SK-N-SH (cell line): ENCODE data around the gene DOCK3. TPM values are rescaled to one million over a fixed set of nuclear protein-coding genes. Genes with fewer than 3 reads are reported as not detected.

Experiments used
- CTCF ChIA-PET: fragments of 300-600, 350-600 bp; formaldehyde crosslinking; extraction: SDS; loops from one replicate; lab custom pipeline; 2021; lab: Yijun Ruan, JAX
- POLR2A ChIA-PET: fragments of 350-600 bp; sonication (Branson Sonifier 250); formaldehyde crosslinking; extraction: SDS; loops from one replicate; lab custom pipeline; 2020; ENCODE audit warnings: antibody characterized with exemption, inconsistent platforms; lab: Yijun Ruan, JAX
- DNase-seq: peaks from one replicate; pipeline ENCODE4 v3.0.0; 2012
- H2AFZ ChIP-seq: fragments of 200-600 bp; sonication (generic); 2 replicates; pipeline ENCODE4 v1.8.1; 2016; ENCODE audit warnings: antibody characterized with exemption, mild to moderate bottlenecking, low read depth
- H3F3A ChIP-seq: fragments of 200-600 bp; sonication (generic); replicated peaks from 2 replicates; pipeline ENCODE3; 2016; ENCODE audit warnings: antibody characterized with exemption, mild to moderate bottlenecking; ENCODE audit not compliant: insufficient read depth
- H3K27ac ChIP-seq, 2 experiments: fragments of 200-500 bp in 1 of 2; fragments of 200-600 bp in 1 of 2; sonication (Bioruptor generic) in 1 of 2; sonication (generic), shearing (Covaris generic) in 1 of 2; 2 replicates each; pipeline versions ENCODE4 v1.5.1 to v1.6.1; 2014 to 2016; ENCODE audit warnings: low read depth in 2 of 2, inconsistent platforms in 1 of 2, low read length in 1 of 2, mild to moderate bottlenecking in 1 of 2, mixed read lengths in 1 of 2
- H3K27me3 ChIP-seq: fragments of 200-600 bp; sonication (generic), shearing (Covaris generic); 2 replicates; pipeline ENCODE4 v1.6.1; 2016; ENCODE audit warnings: mixed run types; ENCODE audit not compliant: insufficient read depth
- H3K36me3 ChIP-seq, 2 experiments: fragments of 200-500 bp in 1 of 2; fragments of 200-600 bp in 1 of 2; sonication (Bioruptor generic) in 1 of 2; sonication (generic) in 1 of 2; replicated peaks in 1 of 2; 2 replicates each; pipeline versions ENCODE3 to v1.5.1; 2014 to 2016; ENCODE audit warnings: low read length in 1 of 2, mild to moderate bottlenecking in 1 of 2; ENCODE audit not compliant: insufficient read depth in 2 of 2, control insufficient read depth in 1 of 2
- H3K4me1 ChIP-seq, 2 experiments: fragments of 200-500 bp in 1 of 2; fragments of 200-600 bp in 1 of 2; sonication (Bioruptor generic) in 1 of 2; sonication (generic), shearing (Covaris generic) in 1 of 2; 2 replicates each; pipeline versions ENCODE4 v1.5.1 to v1.6.1; 2014 to 2016; ENCODE audit warnings: low read depth in 1 of 2, low read length in 1 of 2, mixed run types in 1 of 2; ENCODE audit not compliant: insufficient read depth in 2 of 2, control insufficient read depth in 1 of 2
- H3K4me2 ChIP-seq: fragments of 200-600 bp; sonication (generic), shearing (Covaris generic); 2 replicates; pipeline ENCODE4 v1.6.1; 2017; ENCODE audit warnings: mixed run types
- H3K4me3 ChIP-seq, 2 experiments: fragments of 200-500 bp in 1 of 2; fragments of 200-600 bp in 1 of 2; sonication (Bioruptor generic) in 1 of 2; sonication (generic), shearing (Covaris generic) in 1 of 2; 2 replicates each; pipeline versions ENCODE4 v1.5.1 to v1.8.1; 2014 to 2016; ENCODE audit warnings: low read depth in 2 of 2, inconsistent platforms in 1 of 2, low read length in 1 of 2, mild to moderate bottlenecking in 1 of 2, mixed read lengths in 1 of 2, moderate library complexity in 1 of 2
- H3K79me2 ChIP-seq: fragments of 200-600 bp; sonication (generic); 2 replicates; pipeline ENCODE4 v1.8.1; 2017; ENCODE audit warnings: mild to moderate bottlenecking; ENCODE audit not compliant: insufficient read depth
- H3K9ac ChIP-seq: fragments of 200-600 bp; sonication (generic); 2 replicates; pipeline ENCODE4 v1.6.1; 2017; ENCODE audit warnings: mixed run types
- H3K9me2 ChIP-seq: fragments of 200-600 bp; sonication (generic); 2 replicates; pipeline ENCODE4 v1.6.1; 2017; ENCODE audit warnings: mixed run types
- H3K9me3 ChIP-seq: fragments of 200-600 bp; sonication (generic); 2 replicates; pipeline ENCODE4 v1.6.1; 2017; ENCODE audit warnings: mixed run types, mild to moderate bottlenecking, moderate library complexity
- H4K20me1 ChIP-seq: fragments of 200-600 bp; sonication (generic); 2 replicates; pipeline ENCODE4 v1.6.1; 2017; ENCODE audit warnings: mild to moderate bottlenecking, mixed run types; ENCODE audit not compliant: insufficient read depth
- ELF1 ChIP-seq: IDR thresholded peaks from 2 replicates; pipeline ENCODE4 v1.4.0; 2012
- EP300 ChIP-seq, 2 experiments: IDR thresholded peaks; 2 replicates each; pipeline versions ENCODE4 v1.4.0 to v1.6.1; 2012; ENCODE audit warnings: borderline replicate concordance in 1 of 2, low read depth in 1 of 2, low read length in 1 of 2
- FOXM1 ChIP-seq: IDR thresholded peaks from 2 replicates; pipeline ENCODE4 v1.4.0; 2012; ENCODE audit warnings: low read depth, mild to moderate bottlenecking
- GABPA ChIP-seq: IDR thresholded peaks from 2 replicates; pipeline ENCODE4 v1.4.0; 2012; ENCODE audit warnings: low read depth, mild to moderate bottlenecking
- GATA2 ChIP-seq: sonication (generic); formaldehyde crosslinking; IDR thresholded peaks from 2 replicates; pipeline ENCODE4 v1.5.0; 2020; ENCODE audit warnings: mild to moderate bottlenecking, missing genetic modification reagents
- MXI1 ChIP-seq: IDR thresholded peaks from 2 replicates; pipeline ENCODE4 v1.6.1; 2012; ENCODE audit warnings: mild to moderate bottlenecking, low read depth, low read length, improper control_type of control experiment
- NRF1 ChIP-seq: IDR thresholded peaks from 2 replicates; pipeline ENCODE4 v1.6.1; 2012; ENCODE audit warnings: low read depth, mild to moderate bottlenecking, low read length
- PBX3 ChIP-seq: IDR thresholded peaks from 2 replicates; pipeline ENCODE4; 2012
- RCOR1 ChIP-seq: fragments of 150-350 bp; IDR thresholded peaks from 2 replicates; pipeline ENCODE4 v1.6.1; 2017; ENCODE audit warnings: antibody characterized with exemption, low read length
- RFX5 ChIP-seq: IDR thresholded peaks from 2 replicates; pipeline ENCODE4 v1.6.1; 2012; ENCODE audit warnings: mild to moderate bottlenecking, improper control_type of control experiment, low read length
- RXRA ChIP-seq: IDR thresholded peaks from 2 replicates; pipeline ENCODE4 v1.4.0; 2012; ENCODE audit warnings: low read depth, mild to moderate bottlenecking, borderline replicate concordance
- SIN3A ChIP-seq: IDR thresholded peaks from 2 replicates; pipeline ENCODE4 v1.6.1; 2012; ENCODE audit warnings: low read depth, mild to moderate bottlenecking, low read length, moderate library complexity, borderline replicate concordance
- SMC3 ChIP-seq: IDR thresholded peaks from 2 replicates; pipeline ENCODE4 v1.6.1; 2012; ENCODE audit warnings: low read depth, low read length, improper control_type of control experiment
- TCF12 ChIP-seq: IDR thresholded peaks from 2 replicates; pipeline ENCODE4 v1.4.0; 2012
- USF1 ChIP-seq: IDR thresholded peaks from 2 replicates; pipeline ENCODE4 v1.4.0; 2012; ENCODE audit warnings: low read depth, borderline replicate concordance
- ZBTB33 ChIP-seq: IDR thresholded peaks from 2 replicates; pipeline ENCODE4 v1.4.0; 2012; ENCODE audit warnings: low read depth, borderline replicate concordance
- polyA plus RNA-seq, 3 experiments: library from polyadenylated mRNA; depleted of rRNA; stranded (reverse); fragments of >200 nt; gene quantifications; 2 replicates each; pipeline ENCODE4 v1.2.3, GENCODE V29; 2012
- TF ChIP-seq, protein P1 (sequence below): fragments of 150-350 bp; IDR thresholded peaks from 2 replicates; pipeline ENCODE4 v1.6.1; 2017; ENCODE audit warnings: antibody characterized with exemption, low read length, low read depth, borderline replicate concordance
- TF ChIP-seq, protein P2 (sequence below): IDR thresholded peaks from 2 replicates; pipeline ENCODE4 v1.6.1; 2012; ENCODE audit warnings: mild to moderate bottlenecking, low read depth, low read length, moderate library complexity

DOCK3 gene
- polyA plus RNA-seq, 1 of the 3 experiments (the other 2 are of a cell fraction) = 0.05 TPM

GRCh38 chr3:51375136-51375535 is 700.4 kb downstream of the DOCK3 start:
- POLR2A ChIA-PET = interaction anchor here (1.4 kb wide), 1 partner anchor 10 kb away, joined by 3 read pairs; the partner anchor contains the start of gene MANF
- Histone ChIP-seq H3K36me3 (no peaks in the 10 kb centered on the region), H3K4me3 (no peak overlapping the region), H3K4me1 (no peaks in the 10 kb centered on the region), H3K27ac (no peak overlapping the region), H3F3A (no peaks in the 10 kb centered on the region), H3K79me2 (no peaks in the 10 kb centered on the region), H3K27me3 (no peaks in the 10 kb centered on the region; the same call in 1 of the 2 replicates), H2AFZ (no peak overlapping the region), H3K9me2 (no peaks in the 10 kb centered on the region), H3K9me3 (no peaks in the 10 kb centered on the region), H3K4me2 (no peak overlapping the region), H4K20me1 (no peaks in the 10 kb centered on the region)
- TF ChIP-seq SIN3A = no peak
- TF ChIP-seq ZBTB33 = no peak
- TF ChIP-seq RFX5 = no peak
- TF ChIP-seq, protein P1, sequence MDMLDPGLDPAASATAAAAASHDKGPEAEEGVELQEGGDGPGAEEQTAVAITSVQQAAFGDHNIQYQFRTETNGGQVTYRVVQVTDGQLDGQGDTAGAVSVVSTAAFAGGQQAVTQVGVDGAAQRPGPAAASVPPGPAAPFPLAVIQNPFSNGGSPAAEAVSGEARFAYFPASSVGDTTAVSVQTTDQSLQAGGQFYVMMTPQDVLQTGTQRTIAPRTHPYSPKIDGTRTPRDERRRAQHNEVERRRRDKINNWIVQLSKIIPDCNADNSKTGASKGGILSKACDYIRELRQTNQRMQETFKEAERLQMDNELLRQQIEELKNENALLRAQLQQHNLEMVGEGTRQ = no peak
- no peak for TF ChIP-seq GATA2 (CRISPR knock-in tag)
- TF ChIP-seq EP300 (IDR thresholded peaks at IDR 0.05; ENCODE audit: borderline replicate concordance in 1 of 2, low read depth in 1 of 2, low read length in 1 of 2) = no peak
- TF ChIP-seq PBX3 = no peak
- no peak for TF ChIP-seq GABPA
- TF ChIP-seq USF1 = no peak
- no peak for TF ChIP-seq ELF1
- no peak for TF ChIP-seq RXRA
- TF ChIP-seq, protein P2, sequence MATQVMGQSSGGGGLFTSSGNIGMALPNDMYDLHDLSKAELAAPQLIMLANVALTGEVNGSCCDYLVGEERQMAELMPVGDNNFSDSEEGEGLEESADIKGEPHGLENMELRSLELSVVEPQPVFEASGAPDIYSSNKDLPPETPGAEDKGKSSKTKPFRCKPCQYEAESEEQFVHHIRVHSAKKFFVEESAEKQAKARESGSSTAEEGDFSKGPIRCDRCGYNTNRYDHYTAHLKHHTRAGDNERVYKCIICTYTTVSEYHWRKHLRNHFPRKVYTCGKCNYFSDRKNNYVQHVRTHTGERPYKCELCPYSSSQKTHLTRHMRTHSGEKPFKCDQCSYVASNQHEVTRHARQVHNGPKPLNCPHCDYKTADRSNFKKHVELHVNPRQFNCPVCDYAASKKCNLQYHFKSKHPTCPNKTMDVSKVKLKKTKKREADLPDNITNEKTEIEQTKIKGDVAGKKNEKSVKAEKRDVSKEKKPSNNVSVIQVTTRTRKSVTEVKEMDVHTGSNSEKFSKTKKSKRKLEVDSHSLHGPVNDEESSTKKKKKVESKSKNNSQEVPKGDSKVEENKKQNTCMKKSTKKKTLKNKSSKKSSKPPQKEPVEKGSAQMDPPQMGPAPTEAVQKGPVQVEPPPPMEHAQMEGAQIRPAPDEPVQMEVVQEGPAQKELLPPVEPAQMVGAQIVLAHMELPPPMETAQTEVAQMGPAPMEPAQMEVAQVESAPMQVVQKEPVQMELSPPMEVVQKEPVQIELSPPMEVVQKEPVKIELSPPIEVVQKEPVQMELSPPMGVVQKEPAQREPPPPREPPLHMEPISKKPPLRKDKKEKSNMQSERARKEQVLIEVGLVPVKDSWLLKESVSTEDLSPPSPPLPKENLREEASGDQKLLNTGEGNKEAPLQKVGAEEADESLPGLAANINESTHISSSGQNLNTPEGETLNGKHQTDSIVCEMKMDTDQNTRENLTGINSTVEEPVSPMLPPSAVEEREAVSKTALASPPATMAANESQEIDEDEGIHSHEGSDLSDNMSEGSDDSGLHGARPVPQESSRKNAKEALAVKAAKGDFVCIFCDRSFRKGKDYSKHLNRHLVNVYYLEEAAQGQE = no peak
- TF ChIP-seq TCF12 = no peak
- no peak for TF ChIP-seq MXI1
- no peak for TF ChIP-seq NRF1
- TF ChIP-seq RCOR1 = no peak
- no peak for TF ChIP-seq SMC3
- TF ChIP-seq FOXM1 = no peak
- TF ChIP-seq, all 33 proteins: peak for 0
- CTCF ChIA-PET = interaction anchor here (3.6 to 6.2 kb wide), 2 partner anchors 275 to 759 kb away, joined by 12 to 53 read pairs; partner anchors contain the start of gene MAPKAPK3
- H3K9ac ChIP-seq = no peak overlapping the region
- DNase-seq = no peak
